Small intestine (tissue), 16 donors: ENCODE results near the gene CA6. TPM values are rescaled to one million over a fixed set of nuclear protein-coding genes. Genes with fewer than 3 reads are reported as not detected.
"Not testable (repeated sequence)": the region's sequence is repeated elsewhere in the genome, so short reads cannot be mapped to it uniquely, and the experiment has no call there.

Experiments
- DNase-seq, 2 donors: peaks; one replicate each; pipeline versions ENCODE4 v3.0.0 to v3.0.0-alpha.2; 2013
- FAIRE-seq: peaks from 2 replicates; lab custom pipeline; 2012; peaks lifted over from hg19 to GRCh38; lab: Jason Lieb, UNC
- H3K27ac ChIP-seq, 3 donors: one replicate each; pipeline ENCODE4 v1.5.1; 2013; ENCODE audit warnings: low read length in 2 of 3, mild to moderate bottlenecking in 2 of 3, control low read depth in 1 of 3, inconsistent platforms in 1 of 3, low read depth in 1 of 3, moderate library complexity in 1 of 3
- H3K27me3 ChIP-seq, 3 donors: one replicate each; pipeline ENCODE4 v1.6.1; 2013; ENCODE audit warnings: low read length in 3 of 3, inconsistent platforms in 1 of 3; ENCODE audit not compliant: control insufficient read depth in 3 of 3, insufficient read depth in 3 of 3
- H3K36me3 ChIP-seq, 3 donors: one replicate each; pipeline ENCODE4 v1.6.1; 2013; ENCODE audit warnings: low read length in 3 of 3, inconsistent platforms in 1 of 3, low read depth in 1 of 3, mild to moderate bottlenecking in 1 of 3, moderate library complexity in 1 of 3; ENCODE audit not compliant: control insufficient read depth in 3 of 3, insufficient read depth in 2 of 3
- H3K4me1 ChIP-seq, 3 donors: one replicate each; pipeline ENCODE4 v1.6.1; 2013; ENCODE audit warnings: low read length in 2 of 3, inconsistent platforms in 1 of 3, low read depth in 1 of 3, mild to moderate bottlenecking in 1 of 3, moderate library complexity in 1 of 3; ENCODE audit not compliant: control insufficient read depth in 3 of 3, insufficient read depth in 2 of 3
- H3K4me3 ChIP-seq, 3 donors: one replicate each; pipeline ENCODE4 v1.5.1; 2013; ENCODE audit warnings: low read length in 3 of 3, control low read depth in 1 of 3, inconsistent platforms in 1 of 3, low read depth in 1 of 3, mild to moderate bottlenecking in 1 of 3, moderate library complexity in 1 of 3
- H3K9me3 ChIP-seq, 2 donors: one replicate each; pipeline ENCODE4 v1.6.1; 2013; ENCODE audit warnings: low read depth in 1 of 2, low read length in 1 of 2; ENCODE audit not compliant: control insufficient read depth in 2 of 2, insufficient read depth in 1 of 2
- WGBS, 3 donors: extraction: QIAGEN DNeasy Blood & Tissue Kit; methylation state at CpG; one replicate each; pipeline ENCODE4 v1.1.7; 2013; 5-methylcytosine and 5-hydroxymethylcytosine counted together
- long read RNA-seq, 10 donors: transcript quantifications; one replicate each; lab custom pipeline, GENCODE V29; 2026
- polyA plus RNA-seq, 4 donors: library from polyadenylated mRNA; stranded (reverse) in 3 of 4; unstranded in 1 of 4; fragments of 200-250 nt in 3 of 4; fragments of 120-200 nt in 1 of 4; gene quantifications; one replicate each; pipeline versions ENCODE4 v1.2.1 to v1.2.3, GENCODE V29; 2013
- donor health status: healthy with polysubstance abuse.
- donor health status: control.
- donor health status: control.
- donor health status: Bipolar disorder and iron deficiency.
- donor health status: healthy.

The CA6 gene
- polyA plus RNA-seq: not detected
- long read RNA-seq, donor 1: 0 reads
- long read RNA-seq, donor 2: 0 reads
- long read RNA-seq, donor 3: 0 reads
- long read RNA-seq, donor 4: 0 reads
- long read RNA-seq, donor 5: 0 reads
- long read RNA-seq, donor 6: 0 reads
- long read RNA-seq, donor 7: 0 reads
- long read RNA-seq, donor 8: 0 reads
- long read RNA-seq, donor 9: 0 reads
- long read RNA-seq, donor 10: 0 reads

DNA sequence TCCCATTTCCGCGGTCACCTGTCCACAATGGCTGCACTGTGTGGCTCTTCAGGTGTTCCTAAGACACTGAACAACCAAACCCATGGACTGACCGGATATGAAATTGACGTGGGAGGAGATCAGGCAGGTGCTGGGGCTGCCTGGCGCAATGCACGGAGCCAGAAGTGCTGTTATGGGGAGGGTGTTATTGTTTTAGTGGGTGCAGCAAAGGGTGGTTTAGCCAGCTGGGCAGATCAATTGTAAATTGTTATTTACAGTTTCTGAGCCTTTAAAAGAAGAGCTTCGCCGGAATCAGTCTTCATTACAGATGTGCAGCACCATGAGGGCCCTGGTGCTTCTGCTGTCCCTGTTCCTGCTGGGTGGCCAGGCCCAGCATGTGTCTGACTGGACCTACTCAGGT lies at the start of gene CA6:
TSS of gene CA6 (plus strand) at position 301 of the 400 bp plus-strand sequence. CDS start at position 320, 19 bp downstream.
- DNase-seq: no peak
- Histone ChIP-seq H3K9me3 (no peaks in the 10 kb centered on the region), H3K27ac (no peak within 1 kb of the TSS), H3K27me3 (no peaks in the 10 kb centered on the region), H3K4me1 (no peaks in the 10 kb centered on the region), H3K36me3 (no peaks in the 10 kb centered on the region), H3K4me3 (no peak within 1 kb of the TSS)
- FAIRE-seq: no peak
- WGBS, 3 donors: 82 to 94% (median 89%) methylated on average over 8 of the region's 8 CpGs

- H3K4me1 ChIP-seq, H3K27ac ChIP-seq, H3K4me3 ChIP-seq, H3K36me3 ChIP-seq, H3K9me3 ChIP-seq, DNase-seq, H3K27me3 ChIP-seq, FAIRE-seq: not testable (repeated sequence)
- 72 to 78% (median 76%) methylated on average over 3 of the region's 3 CpGs for WGBS, 3 donors
These were observed 48.9 kb upstream of the CA6 start for GRCh38 chr1:8896775-8897174.

DNA sequence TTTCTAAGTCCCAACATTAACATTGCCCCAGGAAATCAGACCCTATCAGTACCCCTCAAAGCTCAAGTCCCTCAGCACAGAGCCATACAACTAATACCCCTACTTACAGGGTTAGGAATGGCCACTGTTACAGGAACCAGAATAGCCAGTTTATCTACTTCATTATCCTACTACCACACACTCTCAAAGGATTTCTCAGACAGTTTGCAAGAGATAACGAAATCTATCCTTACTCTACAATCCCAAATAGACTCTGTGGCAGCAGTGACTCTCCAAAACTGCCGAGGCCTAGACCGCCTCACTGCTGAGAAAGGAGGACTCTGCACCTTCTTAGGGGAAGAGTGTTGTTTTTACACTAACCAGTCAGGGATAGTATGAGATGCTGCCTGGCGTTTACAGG lies 48.2 kb upstream of the CA6 start:
- DNase-seq, FAIRE-seq: not testable (repeated sequence)

GRCh38 chr1:8898418-8898817 lies 47.2 kb upstream of the CA6 start:
- not testable (repeated sequence) for H3K27ac ChIP-seq, H3K4me3 ChIP-seq, H3K36me3 ChIP-seq, H3K27me3 ChIP-seq, DNase-seq, H3K9me3 ChIP-seq, H3K4me1 ChIP-seq, FAIRE-seq
- WGBS, 3 donors: 90 to 97% (median 96%) methylated on average over 5 of the region's 5 CpGs

More for the DNA sequence above, 48.2 kb upstream of the CA6 start:
- not testable (repeated sequence) for H3K4me3 ChIP-seq, H3K27me3 ChIP-seq, H3K36me3 ChIP-seq, H3K9me3 ChIP-seq, H3K4me1 ChIP-seq, H3K27ac ChIP-seq
- 71 to 85% (median 74%) methylated on average over 4 of the region's 4 CpGs for WGBS, 3 donors

- H3K4me3 ChIP-seq: no peak overlapping the region
- no peak overlapping the region for H3K27ac ChIP-seq
- DNase-seq (no peak), FAIRE-seq (no peak)
- H3K9me3 ChIP-seq: no peaks in the 10 kb centered on the region
- H3K36me3 ChIP-seq: no peaks in the 10 kb centered on the region
- no peaks in the 10 kb centered on the region for H3K27me3 ChIP-seq
- no peaks in the 10 kb centered on the region for H3K4me1 ChIP-seq
- 93 to 96% (median 94%) methylated on average over 7 of the region's 7 CpGs for WGBS, 3 donors
These were observed 46.6 kb upstream of the CA6 start for GRCh38 chr1:8899046-8899445.

DNA sequence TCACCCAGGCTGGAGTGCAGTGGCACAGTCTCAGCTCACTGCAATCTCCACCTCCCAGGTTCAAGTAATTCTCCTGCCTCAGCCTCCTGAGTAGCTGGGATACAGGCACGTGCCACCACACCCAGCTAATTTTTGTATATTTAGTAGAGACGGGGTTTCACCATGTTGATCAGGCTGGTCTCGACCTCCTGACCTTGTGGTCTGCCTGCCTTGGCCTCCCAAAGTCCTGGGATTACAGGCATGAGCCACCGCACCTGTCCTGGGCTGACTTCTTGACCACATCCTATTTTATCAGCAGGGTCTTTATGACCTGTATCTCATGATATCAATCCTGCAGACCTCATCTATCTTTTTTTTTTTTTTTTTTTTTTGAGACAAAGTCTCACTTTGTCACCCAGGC lies 45.0 kb upstream of the CA6 start:
- H3K27ac ChIP-seq, FAIRE-seq, H3K36me3 ChIP-seq, H3K4me1 ChIP-seq, H3K4me3 ChIP-seq, DNase-seq, H3K9me3 ChIP-seq, H3K27me3 ChIP-seq: not testable (repeated sequence)
- 84 to 96% (median 86%) methylated on average over 4 of the region's 4 CpGs for WGBS, 3 donors

GRCh38 chr1:8902765-8903164 lies 42.9 kb upstream of the CA6 start:
- 52 to 78% (median 64%) methylated on average over 5 of the region's 5 CpGs for WGBS, 3 donors

DNA sequence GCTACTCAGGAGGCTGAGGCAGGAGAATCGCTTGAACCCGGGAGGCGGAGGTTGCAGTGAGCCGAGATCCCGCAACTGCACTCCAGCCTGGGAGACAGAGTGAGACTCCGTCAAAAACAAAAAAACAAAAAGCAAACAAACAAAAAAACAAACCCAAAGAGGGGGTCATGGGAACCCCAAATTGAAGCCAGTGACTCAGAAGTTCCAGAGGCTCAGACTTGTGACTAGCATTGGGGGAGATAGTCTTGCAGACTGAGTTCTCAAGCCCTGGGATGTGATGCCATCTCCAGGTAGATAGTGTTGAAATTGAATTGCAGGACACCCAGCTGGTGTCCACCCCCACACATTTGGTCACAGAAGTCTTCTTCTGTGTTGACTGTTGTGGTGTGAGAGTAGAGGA lies 42.3 kb upstream of the CA6 start:
- H3K9me3 ChIP-seq: no peaks in the 10 kb centered on the region
- DNase-seq: no peak
- no peaks in the 10 kb centered on the region for H3K36me3 ChIP-seq
- FAIRE-seq: no peak
- H3K27ac ChIP-seq: no peak overlapping the region
- no peaks in the 10 kb centered on the region for H3K27me3 ChIP-seq
- H3K4me1 ChIP-seq: no peaks in the 10 kb centered on the region
- 94 to 96% (median 95%) methylated on average over 6 of the region's 6 CpGs for whole genome bisulfite sequencing, 3 donors
- no peak overlapping the region for H3K4me3 ChIP-seq

More at GRCh38 chr1:8902765-8903164, 42.9 kb upstream of the CA6 start:
- no peak for DNase-seq
- Histone ChIP-seq H3K27ac (no peak overlapping the region), H3K36me3 (no peaks in the 10 kb centered on the region), H3K4me1 (no peaks in the 10 kb centered on the region), H3K9me3 (no peaks in the 10 kb centered on the region), H3K27me3 (no peaks in the 10 kb centered on the region), H3K4me3 (no peak overlapping the region)
- no peak for FAIRE-seq
